PC-9 (cell line): ENCODE measurements around the gene NFATC1. TPM values are rescaled to one million over a fixed set of nuclear protein-coding genes. Genes with fewer than 3 reads are reported as not detected.

Experiments used
- BruUV-seq: library from RNA; stranded (reverse); fragments of 400-500 nt; replicated peaks from 2 replicates; lab custom pipeline; 2021; lab: Mats Ljungman, UMichigan
- CTCF ChIA-PET: fragments of 300-600 bp; sonication (Branson Sonifier 250); formaldehyde crosslinking; loops from one replicate; lab custom pipeline; 2022; ENCODE audit warnings: antibody characterized with exemption; lab: Charles Lee
- POLR2A ChIA-PET: fragments of 300-600 bp; sonication (Branson Sonifier 250); formaldehyde crosslinking; loops from one replicate; lab custom pipeline; 2022; ENCODE audit warnings: antibody characterized with exemption; ENCODE audit not compliant: unreplicated experiment; lab: Charles Lee
- DNase-seq, 2 experiments: peaks; one replicate each; pipeline versions ENCODE4 v3.0.0 to v3.0.0-alpha.2; 2015 to 2022; ENCODE audit warnings: mixed read lengths in 1 of 2
- H2AFZ ChIP-seq: fragments of 200-600 bp; sonication (generic); 2 replicates; pipeline ENCODE4 v1.8.1; 2017; ENCODE audit warnings: antibody characterized with exemption
- H3F3A ChIP-seq: fragments of 200-600 bp; sonication (generic); 2 replicates; pipeline ENCODE4 v1.8.1; 2017; ENCODE audit warnings: antibody characterized with exemption, mild to moderate bottlenecking, low read depth; ENCODE audit not compliant: insufficient read depth
- H3K27ac ChIP-seq: fragments of 200-600 bp; sonication (generic); 2 replicates; pipeline ENCODE4 v1.6.1; 2016; ENCODE audit warnings: mixed run types
- H3K27me3 ChIP-seq: fragments of 200-600 bp; sonication (generic); 2 replicates; pipeline ENCODE4 v1.6.1; 2016; ENCODE audit warnings: low read depth, mixed run types; ENCODE audit not compliant: insufficient read depth
- H3K36me3 ChIP-seq: fragments of 200-600 bp; sonication (generic); 2 replicates; pipeline ENCODE4 v1.6.1; 2016; ENCODE audit warnings: low read depth, mixed run types
- H3K4me1 ChIP-seq: fragments of 200-600 bp; sonication (generic); replicated peaks from 2 replicates; pipeline ENCODE4 v1.6.1; 2016; ENCODE audit warnings: mixed run types; ENCODE audit not compliant: insufficient read depth
- H3K4me2 ChIP-seq: fragments of 200-600 bp; sonication (generic); 2 replicates; pipeline ENCODE4 v1.6.1; 2017; ENCODE audit warnings: mixed run types
- H3K4me3 ChIP-seq: fragments of 200-600 bp; sonication (generic); 2 replicates; pipeline ENCODE4 v1.6.1; 2016; ENCODE audit warnings: mixed run types
- H3K79me2 ChIP-seq: fragments of 200-600 bp; sonication (generic); 2 replicates; pipeline ENCODE4 v1.6.1; 2017; ENCODE audit warnings: low read depth, mixed run types
- H3K9me2 ChIP-seq: fragments of 200-600 bp; sonication (generic); 2 replicates; pipeline ENCODE4 v1.8.1; 2017; ENCODE audit warnings: mild to moderate bottlenecking; ENCODE audit not compliant: insufficient read depth
- H3K9me3 ChIP-seq: fragments of 200-600 bp; sonication (generic); 2 replicates; pipeline ENCODE4 v1.8.1; 2016; ENCODE audit warnings: low read depth; ENCODE audit not compliant: insufficient read depth
- H4K20me1 ChIP-seq: fragments of 200-600 bp; sonication (generic); 2 replicates; pipeline ENCODE4 v1.8.1; 2017; ENCODE audit not compliant: insufficient read depth
- EZH2 ChIP-seq: fragments of 200-600 bp; sonication (generic); IDR thresholded peaks from 2 replicates; pipeline ENCODE4 v1.8.0; 2017; ENCODE audit warnings: antibody characterized with exemption, low read depth
- intact Hi-C: fragments of 100-400 bp; cut with micrococcal nuclease; formaldehyde crosslinking; loops from one replicate; pipeline ENCODE4 v1.10.0; 2022; ENCODE audit not compliant: unreplicated experiment
- total RNA-seq: library from RNA; stranded (reverse); gene quantifications from 2 replicates; pipeline ENCODE4 v1.2.3, GENCODE V29; 2021
- TF ChIP-seq, protein P1 (sequence below): fragments of 200-600 bp; sonication (generic); conservative IDR thresholded peaks from 2 replicates; pipeline ENCODE4 v1.6.1; 2017; ENCODE audit warnings: mixed run types, antibody characterized with exemption, mild to moderate bottlenecking, moderate library complexity

The NFATC1 gene
- total RNA-seq, 1 experiment from 2014 or later, result 2.6 TPM

DNA sequence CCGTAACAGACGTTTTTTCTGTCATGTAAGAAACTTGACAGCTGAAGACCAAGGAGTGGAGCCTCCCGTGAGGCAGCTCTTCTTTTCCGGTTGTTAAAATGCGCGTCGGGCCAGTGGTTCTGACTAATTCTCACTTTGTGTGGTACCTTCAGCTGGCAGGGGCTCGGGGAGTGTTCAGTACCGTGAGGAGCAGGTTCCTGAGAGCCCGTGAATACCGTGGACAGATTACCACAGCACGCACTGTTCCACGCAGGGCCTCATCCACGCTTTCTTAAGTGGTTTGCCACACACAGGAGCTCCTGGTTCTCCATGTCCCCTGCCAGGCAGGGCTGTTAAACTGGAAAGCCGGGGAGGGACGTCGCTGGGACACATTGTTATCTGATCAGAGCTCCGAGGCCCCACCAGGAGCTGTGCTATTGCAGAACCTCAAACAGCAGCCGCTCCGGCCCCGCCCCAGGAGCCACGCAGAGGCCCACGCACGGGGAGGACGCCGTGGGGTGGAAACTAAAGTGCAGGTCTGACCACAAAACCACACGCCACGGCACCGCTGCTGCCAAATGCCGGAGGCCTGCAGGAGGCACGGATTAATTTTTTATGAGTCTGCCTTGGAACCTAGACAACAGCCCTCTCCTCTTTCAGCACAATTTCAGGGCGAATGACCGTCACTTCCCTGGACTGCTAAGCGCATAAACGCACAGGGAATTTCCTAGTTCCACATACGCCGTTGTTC lies 43.3 kb downstream of the NFATC1 start:
- Histone ChIP-seq H3K4me2 (no peak overlapping the region), H3K79me2 (no peaks in the 10 kb centered on the region), H3K27me3 (peaks cover 4% of the 10 kb centered on the region; the same call in 1 of the 2 replicates), H3K9me2 (no peaks in the 10 kb centered on the region), H3K4me3 (no peak overlapping the region), H3K4me1 (no peaks in the 10 kb centered on the region), H3K36me3 (no peaks in the 10 kb centered on the region), H3K27ac (no peak overlapping the region), H3F3A (no peaks in the 10 kb centered on the region), H2AFZ (no peak overlapping the region), H4K20me1 (no peaks in the 10 kb centered on the region), H3K9me3 (no peaks in the 10 kb centered on the region)
- POLR2A ChIA-PET, result no interaction called here
- intact Hi-C loops, result no loop called here
- DNase-seq, result no peak
- no TSS peak for BruUV-seq
- TF ChIP-seq, protein P1, sequence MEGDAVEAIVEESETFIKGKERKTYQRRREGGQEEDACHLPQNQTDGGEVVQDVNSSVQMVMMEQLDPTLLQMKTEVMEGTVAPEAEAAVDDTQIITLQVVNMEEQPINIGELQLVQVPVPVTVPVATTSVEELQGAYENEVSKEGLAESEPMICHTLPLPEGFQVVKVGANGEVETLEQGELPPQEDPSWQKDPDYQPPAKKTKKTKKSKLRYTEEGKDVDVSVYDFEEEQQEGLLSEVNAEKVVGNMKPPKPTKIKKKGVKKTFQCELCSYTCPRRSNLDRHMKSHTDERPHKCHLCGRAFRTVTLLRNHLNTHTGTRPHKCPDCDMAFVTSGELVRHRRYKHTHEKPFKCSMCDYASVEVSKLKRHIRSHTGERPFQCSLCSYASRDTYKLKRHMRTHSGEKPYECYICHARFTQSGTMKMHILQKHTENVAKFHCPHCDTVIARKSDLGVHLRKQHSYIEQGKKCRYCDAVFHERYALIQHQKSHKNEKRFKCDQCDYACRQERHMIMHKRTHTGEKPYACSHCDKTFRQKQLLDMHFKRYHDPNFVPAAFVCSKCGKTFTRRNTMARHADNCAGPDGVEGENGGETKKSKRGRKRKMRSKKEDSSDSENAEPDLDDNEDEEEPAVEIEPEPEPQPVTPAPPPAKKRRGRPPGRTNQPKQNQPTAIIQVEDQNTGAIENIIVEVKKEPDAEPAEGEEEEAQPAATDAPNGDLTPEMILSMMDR, result no peak
- no peak for TF ChIP-seq EZH2
- CTCF ChIA-PET, result no interaction called here

DNA sequence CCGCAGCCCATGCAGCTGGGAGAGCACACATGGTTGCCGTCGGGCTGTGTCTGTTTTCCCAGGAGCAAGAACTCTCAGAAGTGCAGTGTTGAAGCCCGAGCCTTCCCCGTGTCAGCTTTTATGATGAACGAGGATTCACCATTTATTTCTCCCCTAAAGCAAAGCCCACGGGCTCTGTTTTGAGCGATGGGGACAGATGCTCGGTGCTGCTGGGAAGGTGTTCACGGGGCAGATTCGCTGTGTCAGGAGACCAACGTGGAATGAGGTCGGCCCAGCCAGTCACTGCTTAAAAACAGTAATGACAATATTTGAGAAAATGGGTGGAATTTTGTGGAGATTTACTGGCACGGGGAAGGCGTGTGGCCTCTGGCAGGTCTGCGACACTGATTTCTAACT lies 43.9 kb downstream of the NFATC1 start:
- intact Hi-C loops, result no loop called here
- no peak for DNase-seq
- no peak overlapping the region for H2AFZ ChIP-seq
- no TSS peak for BruUV-seq
- no peaks in the 10 kb centered on the region for H3K9me3 ChIP-seq
- no peaks in the 10 kb centered on the region for H3F3A ChIP-seq
- no peaks in the 10 kb centered on the region for H3K36me3 ChIP-seq
- H3K4me2 ChIP-seq, result no peak overlapping the region
- H3K27ac ChIP-seq, result no peak overlapping the region
- peaks cover 4% of the 10 kb centered on the region; the same call in 1 of the 2 replicates for H3K27me3 ChIP-seq
- TF ChIP-seq EZH2, result no peak
- TF ChIP-seq, protein P1, result no peak
- CTCF ChIA-PET, result no interaction called here
- H3K4me1 ChIP-seq, result no peaks in the 10 kb centered on the region
- H3K9me2 ChIP-seq, result no peaks in the 10 kb centered on the region
- POLR2A ChIA-PET, result no interaction called here
- H3K4me3 ChIP-seq, result no peak overlapping the region
- H3K79me2 ChIP-seq, result no peaks in the 10 kb centered on the region
- no peaks in the 10 kb centered on the region for H4K20me1 ChIP-seq

DNA sequence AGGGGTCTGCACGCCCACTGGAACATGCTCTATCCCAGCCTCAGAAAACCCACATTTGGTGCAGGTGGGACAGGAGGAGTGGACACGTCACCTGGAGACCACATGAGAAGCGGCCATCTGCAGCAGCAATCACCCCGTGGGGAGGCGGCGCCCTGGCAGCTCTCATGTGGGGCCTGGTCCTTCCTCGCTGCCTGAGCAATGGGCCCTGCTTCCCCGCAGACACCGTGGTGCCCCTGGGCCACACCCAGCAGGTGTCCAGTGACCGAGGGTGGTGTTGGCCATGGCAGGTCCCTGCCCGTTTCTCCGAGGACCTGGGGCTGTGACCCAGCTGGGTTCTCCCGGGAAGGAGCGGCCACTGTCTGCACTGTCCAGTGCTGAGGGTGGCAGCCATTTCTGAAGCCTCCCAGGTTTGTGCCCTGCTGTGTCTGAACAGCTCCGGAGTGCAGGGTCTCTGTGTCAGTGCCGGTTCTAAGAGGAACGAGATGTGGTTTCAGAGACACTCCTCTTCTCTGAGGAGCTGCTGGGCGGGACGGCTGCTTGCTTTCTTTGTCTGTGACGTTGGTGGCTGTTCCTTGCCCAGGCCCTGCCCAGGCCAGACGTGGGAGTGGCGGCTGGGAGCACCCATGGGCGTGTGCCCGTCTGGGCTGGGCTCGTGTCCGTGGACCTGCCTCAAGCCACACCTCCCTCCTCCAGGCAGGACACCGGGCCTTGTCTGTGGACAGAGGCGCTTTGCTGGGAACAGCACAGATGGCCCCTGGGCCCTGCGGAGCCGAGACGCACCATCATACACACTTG lies 44.8 kb downstream of the NFATC1 start:
- H3K79me2 ChIP-seq, result no peaks in the 10 kb centered on the region
- H3K4me1 ChIP-seq, result no peaks in the 10 kb centered on the region
- intact Hi-C loops, result no loop called here
- H4K20me1 ChIP-seq, result no peaks in the 10 kb centered on the region
- H3K4me2 ChIP-seq, result no peak overlapping the region
- DNase-seq, result peak in 1 of 2 experiments; percentile 13
- TF ChIP-seq, protein P1, result no peak
- TF ChIP-seq EZH2, result no peak
- peaks cover 4% of the 10 kb centered on the region; the same call in 1 of the 2 replicates for H3K27me3 ChIP-seq
- no TSS peak for BruUV-seq
- no peaks in the 10 kb centered on the region for H3K9me3 ChIP-seq
- H2AFZ ChIP-seq, result no peak overlapping the region
- H3K27ac ChIP-seq, result no peak overlapping the region
- no peaks in the 10 kb centered on the region for H3K36me3 ChIP-seq
- no peaks in the 10 kb centered on the region for H3K9me2 ChIP-seq
- POLR2A ChIA-PET, result no interaction called here
- CTCF ChIA-PET, result no interaction called here
- no peak overlapping the region for H3K4me3 ChIP-seq
- H3F3A ChIP-seq, result no peaks in the 10 kb centered on the region
